WTC11 (cell line): ENCODE results near the gene DOHH.

ENCODE experiments used
- CTCF ChIP-seq: fragments of 200-600 bp; IDR thresholded peaks from 2 replicates; pipeline ENCODE4 v1.8.0; 2022; ENCODE audit warnings: antibody characterized with exemption
- E2F4 ChIP-seq: sonication (generic); formaldehyde crosslinking; IDR thresholded peaks from 2 replicates; pipeline ENCODE4 v1.8.1; 2022; ENCODE audit warnings: low read depth, mild to moderate bottlenecking, moderate library complexity, missing genetic modification reagents, borderline replicate concordance
- JUN ChIP-seq: sonication (generic); formaldehyde crosslinking; IDR thresholded peaks from 2 replicates; pipeline ENCODE4 v1.8.0; 2023; ENCODE audit warnings: mild to moderate bottlenecking, missing genetic modification reagents
- USF1 ChIP-seq: sonication (generic); formaldehyde crosslinking; IDR thresholded peaks from 2 replicates; pipeline ENCODE4 v1.8.0; 2022; ENCODE audit warnings: mild to moderate bottlenecking, missing genetic modification reagents
- ZNF121 ChIP-seq: sonication (generic); formaldehyde crosslinking; IDR thresholded peaks from 2 replicates; pipeline ENCODE4 v1.8.0; 2023; ENCODE audit warnings: missing genetic modification reagents
- ZNF232 ChIP-seq: sonication (generic); formaldehyde crosslinking; IDR thresholded peaks from 2 replicates; pipeline ENCODE4 v1.8.0; 2022; ENCODE audit warnings: mild to moderate bottlenecking, missing genetic modification reagents
- ZNF263 ChIP-seq: sonication (generic); formaldehyde crosslinking; IDR thresholded peaks from 2 replicates; pipeline ENCODE4 v1.8.1; 2022; ENCODE audit warnings: low read depth, mild to moderate bottlenecking, moderate library complexity, missing genetic modification reagents
- ZNF281 ChIP-seq: sonication (generic); formaldehyde crosslinking; IDR thresholded peaks from 2 replicates; pipeline ENCODE4 v1.8.0; 2023; ENCODE audit warnings: mild to moderate bottlenecking, missing genetic modification reagents

- no peak for TF ChIP-seq ZNF121 (CRISPR knock-in tag)
- no peak for TF ChIP-seq JUN
- no peak for TF ChIP-seq ZNF232 (CRISPR knock-in tag)
- no peak for TF ChIP-seq CTCF
- TF ChIP-seq ZNF263 (CRISPR knock-in tag) = no peak
- no peak for TF ChIP-seq E2F4 (CRISPR knock-in tag)
- no peak for TF ChIP-seq ZNF281 (CRISPR knock-in tag)
- no peak for TF ChIP-seq USF1
These were observed 18.7 kb upstream of the DOHH start for GRCh38 chr19:3519126-3519525.
